ENCODE data around the gene UFM1.
"Not testable (repeated sequence)": the region's sequence is repeated elsewhere in the genome, so short reads cannot be mapped to it uniquely, and the experiment has no call there.

The UFM1 gene

DNA sequence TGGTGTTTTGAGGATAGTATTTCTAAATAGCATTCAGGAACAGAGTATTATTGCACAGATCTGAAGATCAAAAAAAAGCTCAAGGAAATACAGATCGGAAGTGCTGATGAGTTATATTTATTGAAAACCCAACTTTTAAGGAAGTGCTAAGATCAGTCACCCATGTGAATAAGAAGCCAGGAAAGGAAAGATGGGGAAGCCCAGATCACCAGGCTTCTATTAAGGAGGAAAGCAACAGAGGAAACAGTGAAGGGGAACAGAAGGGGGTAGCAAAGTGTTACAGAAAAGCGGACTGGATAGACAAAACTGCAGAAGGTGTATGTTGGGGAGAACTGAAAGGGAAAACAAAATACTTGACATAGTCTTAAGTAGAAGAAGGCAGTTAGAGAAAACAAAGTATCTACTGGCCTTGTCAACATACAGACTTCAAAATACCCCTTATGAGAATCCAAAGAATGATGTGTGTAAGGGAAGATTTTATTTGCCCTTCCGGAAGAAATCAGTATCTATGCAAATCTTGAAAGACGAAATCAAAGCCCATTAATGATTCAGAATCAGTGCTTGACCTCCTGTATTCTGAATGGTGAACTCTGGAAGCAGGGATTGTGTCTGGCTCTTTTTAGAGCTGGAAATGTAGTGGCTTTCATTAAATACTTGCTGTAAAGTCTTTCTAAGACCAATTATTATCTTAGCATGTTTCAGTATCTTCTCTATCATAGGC, 12.1 kb downstream of the UFM1 start:
- Histone ChIP-seq H3K9ac (ENCODE audit: low read length) (no peak overlapping the region), H3F3A (ENCODE audit: insufficient read depth, low read length) (no peaks in the 10 kb centered on the region), H3K27me3 (replicated peaks; ENCODE audit: insufficient read depth, low read length) (no peaks in the 10 kb centered on the region), H3K36me3 (replicated peaks; ENCODE audit: insufficient read depth, low read length) (no peaks in the 10 kb centered on the region; the same call in 1 of the 2 replicates), H2AFZ (ENCODE audit: low read length) (no peak overlapping the region), H3K4me1 (ENCODE audit: low read length) (no peaks in the 10 kb centered on the region), H4K20me1 (ENCODE audit: insufficient read depth, low read length) (no peaks in the 10 kb centered on the region), H3K9me3 (replicated peaks; ENCODE audit: insufficient read depth, low read length) (no peaks in the 10 kb centered on the region), H3K79me2 (ENCODE audit: low read length) (no peaks in the 10 kb centered on the region; the same call in 1 of the 2 replicates), H3K9me2 (replicated peaks; ENCODE audit: insufficient read depth, low read length) (no peaks in the 10 kb centered on the region), H3K27ac (ENCODE audit: low read length) (no peak overlapping the region), H3K4me2 (ENCODE audit: low read depth, low read length) (no peak overlapping the region), H3K4me3 (ENCODE audit: low read length) (no peak overlapping the region)
- TF ChIP-seq EZH2phosphoT487 (IDR thresholded peaks at IDR 0.05; ENCODE audit: low read length) (no peak), EZH2 (optimal IDR thresholded peaks at IDR 0.05; ENCODE audit: low read depth, low read length) (no peak)
- TF ChIP-seq, protein P1, sequence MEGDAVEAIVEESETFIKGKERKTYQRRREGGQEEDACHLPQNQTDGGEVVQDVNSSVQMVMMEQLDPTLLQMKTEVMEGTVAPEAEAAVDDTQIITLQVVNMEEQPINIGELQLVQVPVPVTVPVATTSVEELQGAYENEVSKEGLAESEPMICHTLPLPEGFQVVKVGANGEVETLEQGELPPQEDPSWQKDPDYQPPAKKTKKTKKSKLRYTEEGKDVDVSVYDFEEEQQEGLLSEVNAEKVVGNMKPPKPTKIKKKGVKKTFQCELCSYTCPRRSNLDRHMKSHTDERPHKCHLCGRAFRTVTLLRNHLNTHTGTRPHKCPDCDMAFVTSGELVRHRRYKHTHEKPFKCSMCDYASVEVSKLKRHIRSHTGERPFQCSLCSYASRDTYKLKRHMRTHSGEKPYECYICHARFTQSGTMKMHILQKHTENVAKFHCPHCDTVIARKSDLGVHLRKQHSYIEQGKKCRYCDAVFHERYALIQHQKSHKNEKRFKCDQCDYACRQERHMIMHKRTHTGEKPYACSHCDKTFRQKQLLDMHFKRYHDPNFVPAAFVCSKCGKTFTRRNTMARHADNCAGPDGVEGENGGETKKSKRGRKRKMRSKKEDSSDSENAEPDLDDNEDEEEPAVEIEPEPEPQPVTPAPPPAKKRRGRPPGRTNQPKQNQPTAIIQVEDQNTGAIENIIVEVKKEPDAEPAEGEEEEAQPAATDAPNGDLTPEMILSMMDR (IDR thresholded peaks at IDR 0.05; ENCODE audit: low read length), result no peak
- DNase-seq, result no peak

- no peaks in the 10 kb centered on the region; the same call in 1 of the 2 replicates for H3K36me3 ChIP-seq (replicated peaks; ENCODE audit: insufficient read depth, low read length)
- no peak overlapping the region for H2AFZ ChIP-seq (ENCODE audit: low read length)
- H3K9me2 ChIP-seq (replicated peaks; ENCODE audit: insufficient read depth, low read length), result no peaks in the 10 kb centered on the region
- H3K9ac ChIP-seq (ENCODE audit: low read length), result no peak overlapping the region
- H3K4me3 ChIP-seq (ENCODE audit: low read length), result no peak overlapping the region
- H4K20me1 ChIP-seq (ENCODE audit: insufficient read depth, low read length), result no peaks in the 10 kb centered on the region
- H3K79me2 ChIP-seq (ENCODE audit: low read length), result no peaks in the 10 kb centered on the region
- no peak overlapping the region for H3K27ac ChIP-seq (ENCODE audit: low read length)
- no peaks in the 10 kb centered on the region for H3K4me1 ChIP-seq (ENCODE audit: low read length)
- DNase-seq, result no peak
- no peak for TF ChIP-seq EZH2 (optimal IDR thresholded peaks at IDR 0.05; ENCODE audit: low read depth, low read length)
- TF ChIP-seq EZH2phosphoT487 (IDR thresholded peaks at IDR 0.05; ENCODE audit: low read length), result no peak
- TF ChIP-seq, protein P1 (IDR thresholded peaks at IDR 0.05; ENCODE audit: low read length), result no peak
- H3K4me2 ChIP-seq (ENCODE audit: low read depth, low read length), result no peak overlapping the region
- no peaks in the 10 kb centered on the region for H3K27me3 ChIP-seq (replicated peaks; ENCODE audit: insufficient read depth, low read length)
- no peaks in the 10 kb centered on the region for H3F3A ChIP-seq (ENCODE audit: insufficient read depth, low read length)
- no peaks in the 10 kb centered on the region for H3K9me3 ChIP-seq (replicated peaks; ENCODE audit: insufficient read depth, low read length)
Observed at GRCh38 chr13:38363219-38363618, 13.6 kb downstream of the UFM1 start.

- not testable (repeated sequence) for H2AFZ ChIP-seq (ENCODE audit: low read length); H3F3A ChIP-seq (ENCODE audit: insufficient read depth, low read length); H3K4me2 ChIP-seq (ENCODE audit: low read depth, low read length); H3K27ac ChIP-seq (ENCODE audit: low read length); H3K27me3 ChIP-seq (replicated peaks; ENCODE audit: insufficient read depth, low read length); H4K20me1 ChIP-seq (ENCODE audit: insufficient read depth, low read length); H3K9ac ChIP-seq (ENCODE audit: low read length); H3K4me1 ChIP-seq (ENCODE audit: low read length); DNase-seq; H3K9me2 ChIP-seq (replicated peaks; ENCODE audit: insufficient read depth, low read length); H3K36me3 ChIP-seq (replicated peaks; ENCODE audit: insufficient read depth, low read length); H3K4me3 ChIP-seq (ENCODE audit: low read length); H3K79me2 ChIP-seq (ENCODE audit: low read length); H3K9me3 ChIP-seq (replicated peaks; ENCODE audit: insufficient read depth, low read length)
Observed at GRCh38 chr13:38363746-38364145, 14.1 kb downstream of the UFM1 start.

GRCh38 chr13:38365661-38366060, 16.0 kb downstream of the UFM1 start:
- H3K36me3 ChIP-seq (replicated peaks; ENCODE audit: insufficient read depth, low read length), result no peaks in the 10 kb centered on the region; the same call in 1 of the 2 replicates
- H3K9me3 ChIP-seq (replicated peaks; ENCODE audit: insufficient read depth, low read length), result no peaks in the 10 kb centered on the region
- H3K9ac ChIP-seq (ENCODE audit: low read length), result no peak overlapping the region
- no peaks in the 10 kb centered on the region for H3F3A ChIP-seq (ENCODE audit: insufficient read depth, low read length)
- no peak overlapping the region for H3K4me3 ChIP-seq (ENCODE audit: low read length)
- no peak overlapping the region for H3K4me2 ChIP-seq (ENCODE audit: low read depth, low read length)
- TF ChIP-seq, protein P1 (IDR thresholded peaks at IDR 0.05; ENCODE audit: low read length), result no peak
- TF ChIP-seq EZH2 (optimal IDR thresholded peaks at IDR 0.05; ENCODE audit: low read depth, low read length), result no peak
- TF ChIP-seq EZH2phosphoT487 (IDR thresholded peaks at IDR 0.05; ENCODE audit: low read length), result no peak
- no peak for DNase-seq
- no peak overlapping the region for H2AFZ ChIP-seq (ENCODE audit: low read length)
- no peaks in the 10 kb centered on the region for H3K79me2 ChIP-seq (ENCODE audit: low read length)
- H4K20me1 ChIP-seq (ENCODE audit: insufficient read depth, low read length), result no peaks in the 10 kb centered on the region
- no peak overlapping the region for H3K27ac ChIP-seq (ENCODE audit: low read length)
- H3K4me1 ChIP-seq (ENCODE audit: low read length), result no peaks in the 10 kb centered on the region
- no peaks in the 10 kb centered on the region for H3K27me3 ChIP-seq (replicated peaks; ENCODE audit: insufficient read depth, low read length)
- no peaks in the 10 kb centered on the region for H3K9me2 ChIP-seq (replicated peaks; ENCODE audit: insufficient read depth, low read length)
